ENCODE results near the gene NOM1.

Gene NOM1

GRCh38 chr7:157005456-157006204, 56.1 kb downstream of the NOM1 start:
- DNase-seq: no peak

DNA sequence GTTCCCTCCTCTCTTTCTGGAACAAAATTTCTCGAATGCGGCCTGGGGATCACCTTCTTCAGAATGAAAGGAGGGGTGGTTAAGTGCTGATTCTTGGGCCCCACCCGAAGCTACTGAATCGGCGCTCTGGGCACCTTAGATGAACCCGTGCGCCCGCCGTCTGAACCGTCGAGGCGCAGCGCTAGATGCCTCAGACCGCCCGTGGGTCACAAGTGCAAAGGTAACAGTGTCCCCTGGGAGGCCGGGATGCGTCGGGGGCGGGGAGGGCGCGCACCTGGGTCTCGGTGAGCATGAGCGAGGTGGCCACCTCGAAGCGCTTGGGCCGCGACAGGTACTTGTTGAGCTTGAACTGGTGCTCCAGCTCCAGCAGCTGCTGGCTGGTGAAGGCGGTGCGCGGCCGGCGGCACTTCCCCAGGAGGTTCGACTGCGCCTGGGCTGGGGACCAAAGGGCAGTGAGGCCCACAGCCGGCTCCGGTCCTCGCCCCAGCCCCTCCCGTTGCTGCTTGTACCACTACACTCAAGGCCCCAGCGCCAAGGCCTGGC, 56.8 kb downstream of the NOM1 start:
- DNase-seq: no peak

- no peak for DNase-seq
These were observed 57.4 kb downstream of the NOM1 start for GRCh38 chr7:157006829-157007469.

- DNase-seq: no peak
These were observed 58.1 kb downstream of the NOM1 start for GRCh38 chr7:157007470-157008066.

- no peak for DNase-seq
These were observed 59.0 kb downstream of the NOM1 start for GRCh38 chr7:157008206-157009169.

GRCh38 chr7:157009170-157009777, 59.8 kb downstream of the NOM1 start:
- no peak for DNase-seq

GRCh38 chr7:157009778-157010587, 60.5 kb downstream of the NOM1 start:
- DNase-seq: no peak

- DNase-seq: peak; percentile 6
These were observed 61.2 kb downstream of the NOM1 start, which contains the start of gene MNX1 for GRCh38 chr7:157010588-157011332. TSS of gene MNX1 (minus strand) at chr7:157010663. CDS start at chr7:157010350, 313 bp downstream.

GRCh38 chr7:157011333-157012112, 62.0 kb downstream of the NOM1 start:
- no peak for DNase-seq

GRCh38 chr7:157012113-157012547, 62.6 kb downstream of the NOM1 start:
- DNase-seq: no peak

GRCh38 chr7:157013101-157013500, 63.6 kb downstream of the NOM1 start:
- no peak for DNase-seq

DNA sequence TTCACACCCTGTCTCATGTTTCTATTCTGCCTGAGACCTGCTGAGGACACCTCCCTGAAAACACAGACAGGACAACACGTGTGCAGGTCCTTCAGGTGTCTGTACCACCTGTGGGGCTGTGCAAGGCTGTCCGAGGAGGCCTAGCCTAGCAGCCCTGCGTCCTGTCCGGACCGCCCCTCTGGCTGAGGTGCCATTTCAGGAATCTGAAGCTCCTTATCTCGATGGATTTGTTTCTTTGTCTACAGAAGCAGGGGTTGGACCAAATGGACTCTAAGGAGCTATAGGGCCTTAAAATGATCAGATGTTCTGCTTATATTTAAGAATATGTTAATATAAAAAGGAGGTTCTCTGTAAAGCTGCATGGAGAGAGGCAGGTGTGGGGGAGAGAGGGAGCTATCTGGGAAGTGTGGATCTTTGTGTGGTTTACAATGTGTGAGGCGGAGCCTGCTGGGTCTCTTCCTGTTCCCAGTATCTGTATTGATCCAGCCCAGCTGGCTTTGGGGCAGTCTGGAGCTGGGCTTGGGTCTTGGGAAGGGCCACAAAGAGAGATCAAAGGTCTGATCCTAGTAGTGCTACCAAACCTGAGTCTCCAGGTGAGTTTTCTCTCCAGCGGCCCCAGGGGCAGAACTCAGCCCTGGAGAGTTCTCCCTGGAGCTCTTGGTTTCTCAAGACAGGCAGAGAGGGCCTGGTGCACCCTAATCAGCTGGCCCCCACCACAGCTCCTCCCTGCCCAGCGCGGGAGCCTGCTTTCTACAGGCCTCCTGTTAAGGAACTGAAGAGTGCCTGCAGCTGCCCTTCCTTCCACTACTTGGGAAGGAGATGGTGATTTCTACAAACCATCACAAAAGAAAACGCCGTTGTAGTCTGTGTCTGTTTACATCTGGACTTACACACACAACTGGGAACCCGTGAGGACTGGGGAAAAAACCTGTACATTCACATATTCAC, 64.4 kb downstream of the NOM1 start:
- DNase-seq: no peak

DNA sequence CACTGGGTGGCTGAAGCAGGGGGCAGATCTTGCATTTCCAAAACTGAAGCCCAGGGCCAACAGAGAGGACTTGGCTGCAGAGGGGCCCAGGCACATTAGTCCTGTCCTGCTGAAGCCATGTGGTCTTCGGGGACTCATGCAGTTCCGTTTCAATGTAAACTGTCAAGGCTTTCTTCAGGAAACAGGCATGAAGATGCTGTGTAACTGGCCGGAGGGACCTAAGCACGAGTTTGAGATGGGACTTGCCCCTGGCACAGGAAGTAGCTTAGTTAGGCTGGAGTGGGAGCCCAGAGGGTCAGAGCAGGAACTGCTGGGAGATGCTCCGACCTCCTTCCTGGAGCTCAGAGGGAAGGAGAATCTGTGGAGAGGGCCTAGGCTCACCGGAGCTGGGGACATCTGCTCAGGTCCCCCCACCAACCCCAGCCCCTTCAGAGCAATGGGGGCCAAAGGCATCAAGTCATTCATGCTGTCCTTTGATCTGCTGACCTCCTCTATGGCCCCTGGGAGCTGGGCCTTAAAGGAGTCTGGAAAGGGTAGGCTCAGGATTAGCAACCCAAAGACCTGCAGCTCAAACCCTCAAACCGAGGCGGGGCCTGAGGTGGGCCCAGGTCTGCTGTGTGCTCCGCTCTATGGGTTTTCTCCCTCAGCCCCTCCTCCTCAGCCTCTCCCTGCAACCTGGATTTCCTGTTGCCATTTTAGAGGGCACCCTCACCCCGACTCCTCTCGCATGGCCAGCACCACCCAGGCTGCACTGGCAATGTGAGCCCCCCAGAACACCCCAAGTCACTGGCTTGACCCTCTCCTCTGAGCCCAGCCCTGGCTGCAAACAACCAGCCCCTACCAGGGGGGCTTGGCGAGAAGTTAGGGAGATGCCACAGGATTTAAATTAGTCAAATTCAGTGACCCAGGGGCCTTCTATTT, 65.4 kb downstream of the NOM1 start:
- no peak for DNase-seq

- DNase-seq: no peak
These were observed 66.5 kb downstream of the NOM1 start for GRCh38 chr7:157016024-157016351.

DNA sequence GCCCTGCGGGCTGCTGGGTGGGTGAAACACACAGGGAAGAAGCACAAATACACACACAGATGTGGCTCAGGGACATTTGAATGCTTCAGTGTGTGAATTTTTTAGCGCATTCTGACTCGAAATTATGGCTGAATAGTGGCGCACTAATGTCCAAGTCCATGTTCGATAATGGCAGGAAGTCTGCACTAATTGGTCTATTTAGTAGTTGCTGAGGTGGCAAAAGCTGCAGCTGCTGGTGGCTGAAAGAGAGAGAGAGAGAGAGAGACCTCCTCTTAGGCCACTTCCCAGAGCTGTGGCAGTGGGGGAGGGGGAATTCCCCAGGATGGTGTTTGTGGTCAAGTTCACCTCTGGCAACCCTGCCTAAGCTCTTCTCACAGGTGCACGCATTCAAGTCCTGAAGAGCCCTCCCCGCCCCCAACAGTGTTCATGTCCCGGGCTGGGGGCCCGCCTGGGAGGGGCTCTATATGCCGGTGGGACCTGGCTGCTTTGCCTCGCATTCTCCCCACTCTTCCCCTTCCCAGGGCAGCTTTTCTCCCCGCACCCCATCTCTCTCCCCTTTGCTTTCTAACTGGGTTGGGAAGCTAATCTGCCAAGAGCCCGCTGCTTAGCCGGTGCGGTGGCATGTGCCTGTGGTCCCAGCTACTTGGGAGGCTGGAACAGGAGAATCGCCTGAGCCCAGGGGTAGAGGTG, 67.0 kb downstream of the NOM1 start:
- no peak for DNase-seq

DNA sequence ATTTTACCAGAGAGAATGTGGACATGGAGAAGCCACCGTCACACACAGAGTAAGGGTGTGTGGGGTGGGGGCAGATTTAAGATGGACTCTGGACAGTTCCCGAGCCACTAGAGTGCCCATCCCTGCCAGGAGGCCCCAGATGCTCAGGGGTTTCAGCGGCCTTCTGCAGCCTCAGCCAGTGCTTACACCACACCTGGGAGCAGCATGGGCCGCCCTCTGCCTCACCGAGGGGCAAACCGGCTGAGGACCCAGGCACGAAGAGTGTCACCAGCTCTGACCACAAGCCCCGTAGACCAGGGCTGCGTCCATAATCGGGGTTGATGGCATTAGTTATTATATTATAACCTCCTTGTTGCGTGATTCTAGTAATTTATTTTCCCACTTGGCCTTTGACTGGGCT, 67.6 kb downstream of the NOM1 start:
- DNase-seq: no peak
